ENCODE results near the gene SH3D21. TPM values are rescaled to one million over a fixed set of nuclear protein-coding genes. Genes with fewer than 3 reads are reported as not detected.

SH3D21 gene
- total RNA-seq, 1 donor from 2014 or later = 9.5 TPM

DNA sequence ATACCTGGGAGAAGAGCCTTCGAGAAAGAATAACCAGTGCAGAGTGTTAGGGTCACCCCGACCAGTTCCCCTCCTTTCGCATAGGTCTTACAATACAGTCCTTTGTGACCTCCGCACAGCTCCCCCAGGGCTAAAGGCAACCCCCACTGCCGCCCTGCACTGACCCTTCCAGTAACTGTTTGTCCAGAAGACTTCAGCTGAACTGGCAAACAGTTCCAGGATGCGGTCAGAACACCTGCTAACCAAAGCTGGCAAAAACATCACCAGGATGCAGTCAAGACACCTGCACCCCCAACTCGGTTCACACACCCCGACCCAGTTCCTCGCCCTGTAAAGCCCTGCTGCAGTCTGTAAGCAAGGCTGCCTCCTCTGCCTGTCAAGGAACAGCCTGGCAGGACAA is 23.6 kb downstream of the SH3D21 start:
- no peak for DNase-seq (ENCODE audit: low spot score)

DNA sequence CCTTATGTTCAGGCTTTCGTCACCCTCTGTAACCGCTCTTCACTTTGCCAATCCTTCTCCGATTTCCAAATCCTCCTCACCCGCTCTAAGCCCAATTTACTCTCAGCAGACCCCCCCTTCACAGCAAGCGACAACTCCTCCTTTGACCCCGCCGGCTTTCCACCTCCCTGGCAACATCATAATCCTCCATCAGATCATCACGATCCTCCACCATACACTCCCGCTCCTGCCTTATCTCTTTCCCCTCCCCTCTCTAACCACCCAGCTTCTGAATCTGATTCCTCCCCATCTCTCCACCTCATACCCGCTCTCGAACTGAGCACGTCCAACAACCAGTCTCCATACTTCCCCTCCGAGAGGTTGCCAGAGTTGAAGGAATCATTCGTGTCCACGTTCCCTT is 24.8 kb downstream of the SH3D21 start:
- DNase-seq (ENCODE audit: low spot score) = no peak

DNA sequence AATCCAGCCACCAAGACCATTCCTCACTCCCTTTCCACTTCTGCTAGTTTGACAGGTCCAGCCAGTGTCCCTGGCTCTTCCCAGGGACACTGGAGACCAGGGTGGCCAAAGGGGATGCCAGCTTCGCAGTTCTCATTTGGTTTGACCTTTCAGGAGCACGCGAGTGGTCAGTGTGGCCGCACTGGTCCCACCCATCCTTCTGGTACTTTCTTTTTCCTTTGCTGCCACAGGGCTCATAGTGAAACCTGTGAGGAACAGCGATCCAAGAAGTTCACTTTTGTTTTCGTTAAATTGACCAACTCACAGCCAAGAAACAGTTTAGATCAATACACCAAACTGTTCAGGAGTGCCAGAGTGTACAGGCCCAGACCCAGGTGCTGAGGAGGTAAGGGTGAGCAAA is 31.7 kb downstream of the SH3D21 start:
- no peak for DNase-seq (ENCODE audit: low spot score)

DNA sequence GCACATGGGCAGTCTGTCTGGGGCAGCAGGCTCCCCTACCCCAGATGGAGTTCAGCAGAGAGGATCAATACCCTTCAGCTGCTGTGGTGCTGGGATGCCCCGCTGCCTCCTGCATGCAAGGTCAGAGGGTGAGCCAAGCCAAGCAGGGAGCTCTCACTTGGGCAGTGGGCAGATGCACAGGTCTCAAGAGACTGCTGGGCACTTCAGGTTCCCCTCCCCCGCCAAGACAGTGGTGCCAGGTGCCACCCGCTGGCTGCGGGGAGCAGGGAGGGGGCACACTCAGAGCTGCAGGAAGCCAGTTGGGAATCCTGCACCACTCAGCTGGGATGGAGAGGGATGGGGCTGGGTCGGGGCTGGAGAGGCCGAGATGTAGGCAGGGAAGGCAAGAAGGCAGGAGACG is 33.0 kb downstream of the SH3D21 start:
- DNase-seq (ENCODE audit: low spot score) = no peak

DNA sequence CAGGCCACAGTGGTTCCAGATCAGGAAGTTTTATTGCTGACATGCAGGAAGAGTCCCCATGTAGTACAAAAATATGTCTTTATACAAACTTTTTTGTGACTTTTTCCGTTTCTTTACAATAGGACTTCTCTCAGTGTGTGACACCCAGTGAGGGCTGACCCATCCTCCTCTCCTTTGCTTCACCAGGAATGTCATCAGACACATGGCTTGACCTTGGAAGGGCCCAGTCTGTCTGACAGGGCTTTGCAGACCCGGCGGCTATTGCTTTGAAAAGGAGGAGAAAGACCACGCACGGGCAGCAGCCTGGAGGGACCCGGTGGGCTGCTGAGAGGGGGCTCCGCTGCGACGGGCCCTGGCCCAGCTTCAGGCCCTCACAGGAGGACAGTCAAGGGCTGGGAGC is 33.4 kb downstream of the SH3D21 start:
- DNase-seq (ENCODE audit: low spot score) = no peak

DNA sequence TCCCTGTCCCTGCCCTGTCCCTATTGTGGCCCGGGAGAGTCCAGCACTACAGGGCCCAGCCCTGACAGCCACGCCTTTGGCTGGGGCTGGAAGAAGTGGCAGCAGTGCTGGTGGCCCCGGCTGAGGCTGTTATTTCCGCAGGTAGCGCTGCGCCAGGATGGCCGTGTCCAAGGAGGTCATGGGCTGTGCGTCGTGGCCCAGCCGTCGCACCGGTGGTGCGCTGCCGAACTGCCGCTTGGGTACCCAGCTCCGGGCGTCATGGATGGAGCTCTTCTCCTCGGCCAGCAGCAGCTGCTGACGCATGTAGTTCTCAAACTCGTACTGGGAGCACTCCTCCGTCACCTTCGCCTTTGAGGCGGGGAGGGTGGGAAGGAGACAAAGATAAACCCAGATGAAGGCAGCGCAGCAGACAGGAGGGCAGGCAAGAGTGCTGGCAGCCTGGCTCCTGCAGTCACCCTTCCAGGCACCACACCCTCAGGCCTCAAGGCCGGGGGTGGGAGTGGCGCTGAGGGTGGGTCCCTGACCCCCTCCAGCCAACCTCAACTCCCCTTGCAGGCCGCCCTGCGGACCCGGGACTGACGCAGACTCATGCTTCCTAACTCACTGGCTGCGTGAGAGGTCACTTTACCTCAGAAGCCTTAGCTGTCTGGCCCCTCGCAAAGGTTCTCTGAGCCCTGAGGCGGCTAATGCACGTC is 35.6 kb downstream of the SH3D21 start:
- no peak for DNase-seq (ENCODE audit: low spot score)

DNA sequence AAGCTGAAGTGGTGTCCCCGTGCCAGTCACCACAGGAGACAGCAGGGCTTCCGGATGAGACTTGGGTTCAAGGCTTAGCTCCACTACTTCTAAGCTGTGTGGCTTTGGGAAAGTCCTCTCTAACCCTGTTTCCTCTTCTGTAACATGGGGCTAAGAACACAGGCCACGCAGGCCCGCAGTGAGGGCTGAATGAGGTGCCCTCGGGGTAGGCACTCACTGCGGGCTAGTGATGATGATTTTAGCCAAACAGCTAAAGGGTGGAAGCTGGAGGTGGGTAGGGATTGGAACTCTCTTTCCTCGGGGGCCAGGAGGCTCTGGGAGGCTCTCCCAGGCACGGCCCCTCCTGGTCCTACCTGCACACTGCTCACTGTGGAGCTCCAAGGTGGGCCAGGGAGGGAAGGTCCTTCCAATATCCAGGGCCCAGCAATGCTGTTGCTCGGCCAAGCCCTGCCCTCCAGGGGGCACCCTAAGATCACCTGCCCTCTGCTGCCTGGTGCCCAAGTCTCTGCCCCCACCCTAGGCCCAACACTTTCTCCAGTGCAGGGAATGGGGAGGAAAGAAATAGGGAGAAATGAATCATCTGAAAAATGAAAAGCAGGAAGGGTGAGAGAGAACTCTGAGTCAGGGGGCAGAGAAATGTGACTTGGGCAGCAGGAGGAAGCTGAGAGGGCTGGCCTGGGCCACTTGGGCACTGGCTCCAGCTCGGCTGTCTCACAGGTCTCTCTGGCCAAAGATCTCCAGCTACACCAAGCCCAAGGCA is 36.4 kb downstream of the SH3D21 start:
- no peak for DNase-seq (ENCODE audit: low spot score)

DNA sequence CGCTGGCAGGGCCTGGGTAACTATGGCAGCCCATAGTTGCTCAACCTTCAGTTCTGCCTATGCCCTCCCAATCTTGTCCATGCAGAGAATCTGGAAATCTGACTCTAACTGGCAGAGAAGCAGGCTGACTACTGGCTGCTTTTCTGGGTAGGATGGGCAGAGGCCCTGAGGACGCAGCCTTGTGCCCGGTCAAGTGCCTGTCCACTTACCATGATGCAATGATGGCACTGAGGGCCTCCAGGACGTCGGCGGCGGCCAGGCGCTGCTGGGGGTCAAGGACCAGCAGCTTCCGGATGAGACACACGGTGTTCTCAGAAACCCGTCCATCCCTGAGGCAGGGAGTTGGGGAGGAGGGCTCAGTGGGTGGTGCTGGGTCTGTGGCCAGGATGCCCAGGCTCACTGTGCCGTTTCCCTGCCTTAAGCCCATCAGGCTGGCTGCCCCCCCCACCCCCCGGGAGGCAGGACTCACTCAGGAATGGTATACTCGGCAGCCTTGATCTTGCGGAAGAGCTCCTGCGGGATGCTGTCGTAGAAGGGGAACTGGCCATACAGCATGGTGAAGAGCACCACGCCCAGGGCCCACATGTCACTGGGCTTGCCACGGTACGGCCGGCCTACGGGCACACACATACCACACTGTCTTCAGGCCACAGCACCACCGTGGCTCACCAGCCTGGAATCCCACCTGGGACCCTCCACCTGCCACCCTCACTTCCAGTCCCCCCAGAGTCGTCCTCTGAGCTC is 37.7 kb downstream of the SH3D21 start:
- DNase-seq (ENCODE audit: low spot score) = no peak

DNA sequence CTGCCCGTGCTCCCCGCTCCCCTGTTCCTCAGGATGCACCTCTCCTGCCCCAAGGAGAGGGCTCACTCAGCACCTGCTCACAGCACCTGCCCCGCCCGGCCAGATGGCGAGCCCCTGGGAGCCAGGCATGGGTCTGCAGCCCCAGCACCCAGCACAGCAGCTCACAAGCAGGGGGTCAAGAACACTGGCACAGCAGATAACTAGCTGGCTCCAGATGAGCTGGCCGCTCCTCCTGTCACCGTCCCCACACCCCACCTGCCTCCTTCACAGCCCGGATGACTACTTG is 38.2 kb downstream of the SH3D21 start:
- no peak for DNase-seq (ENCODE audit: low spot score)

DNA sequence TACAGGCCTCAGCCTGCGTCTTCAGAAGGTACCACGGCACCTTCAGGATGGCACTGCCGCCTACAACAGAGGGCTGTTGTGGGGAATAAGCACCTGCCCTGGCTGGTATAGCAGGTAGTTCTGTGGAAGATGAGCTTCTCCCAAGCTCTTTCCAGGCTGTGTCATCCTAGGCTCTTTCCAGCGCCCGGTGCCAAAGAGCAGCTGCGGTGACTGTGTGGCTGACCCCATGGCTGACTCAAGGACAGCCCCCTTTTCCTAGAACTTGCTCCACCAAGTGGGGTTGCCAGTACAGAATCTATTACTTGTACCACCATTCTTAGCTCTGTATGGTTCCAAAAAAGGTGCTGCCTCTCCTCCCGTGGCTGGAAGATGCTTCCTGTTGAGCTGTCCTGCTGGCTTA is 39.2 kb downstream of the SH3D21 start:
- no peak for DNase-seq (ENCODE audit: low spot score)

DNA sequence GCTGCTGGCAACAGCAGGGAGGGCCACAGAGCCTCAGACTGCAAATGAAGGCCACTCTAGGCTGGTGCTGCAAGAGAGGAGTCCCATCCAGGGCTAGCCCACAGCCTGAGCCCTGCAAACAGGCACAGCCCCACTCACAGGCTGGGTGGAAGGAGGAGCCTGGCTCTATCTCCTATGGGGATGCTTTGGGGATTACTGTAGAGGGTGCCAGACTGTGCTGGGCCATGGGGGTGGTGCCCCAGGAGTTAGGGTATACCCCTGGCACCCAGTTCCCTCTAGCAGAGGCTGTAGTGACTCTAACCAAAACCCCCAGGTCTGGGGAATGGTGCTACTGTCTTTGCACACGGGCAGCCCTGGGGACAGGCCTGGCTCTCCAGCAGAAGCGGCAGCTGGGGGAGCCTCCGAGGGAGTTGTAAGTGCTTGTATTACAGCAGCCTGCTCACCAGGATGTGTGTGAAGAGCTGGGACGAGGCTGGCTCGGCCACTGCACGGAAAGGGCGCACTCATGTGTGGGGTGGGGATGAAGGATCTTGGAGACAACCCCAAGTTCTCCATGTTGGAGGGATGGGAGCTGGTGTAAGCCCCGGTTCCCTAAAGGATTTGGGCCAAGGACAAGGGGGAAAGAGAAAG is 40.7 kb downstream of the SH3D21 start:
- DNase-seq (ENCODE audit: low spot score) = no peak

DNA sequence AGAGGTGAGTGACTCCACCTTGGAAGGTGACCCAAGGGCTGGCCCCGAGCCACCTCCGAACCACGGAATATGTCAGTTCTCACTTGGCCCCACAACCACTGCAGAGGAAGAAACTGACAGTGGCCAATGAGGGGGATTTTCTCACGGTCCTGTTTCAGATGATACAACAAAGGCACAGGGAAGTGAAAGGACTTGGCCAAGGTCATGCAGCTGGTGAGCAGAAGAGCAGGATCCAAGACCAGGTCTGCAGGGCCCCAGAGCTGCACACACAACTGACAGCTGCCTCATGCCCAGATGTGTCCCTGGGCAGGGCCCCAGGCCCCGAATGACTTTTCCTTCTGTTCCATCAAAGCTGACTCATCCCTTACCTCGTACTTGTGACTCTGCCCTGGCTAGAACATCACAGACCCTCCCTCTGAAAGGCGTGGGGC is 43.1 kb downstream of the SH3D21 start:
- DNase-seq (ENCODE audit: low spot score) = no peak

DNA sequence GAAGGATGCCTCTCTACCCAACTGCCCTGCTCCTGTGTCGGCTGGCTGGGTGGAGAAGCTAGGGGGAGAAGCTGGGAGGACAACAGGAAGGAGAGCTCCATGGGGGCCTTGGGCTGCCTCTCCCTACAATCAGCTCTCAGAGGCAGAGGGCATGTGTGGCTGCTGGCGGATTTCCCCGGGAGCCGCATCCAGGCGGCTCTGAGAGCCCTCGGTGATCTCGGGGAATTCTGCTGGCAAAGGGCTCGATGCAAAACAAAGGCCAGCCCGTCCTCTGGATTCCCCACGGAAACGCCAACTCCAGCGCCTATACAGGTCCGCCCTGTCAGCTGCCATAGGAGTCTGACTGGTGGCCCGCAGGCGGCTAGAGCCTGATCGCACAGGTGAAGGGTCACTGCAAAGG is 43.7 kb downstream of the SH3D21 start:
- no peak for DNase-seq (ENCODE audit: low spot score)

DNA sequence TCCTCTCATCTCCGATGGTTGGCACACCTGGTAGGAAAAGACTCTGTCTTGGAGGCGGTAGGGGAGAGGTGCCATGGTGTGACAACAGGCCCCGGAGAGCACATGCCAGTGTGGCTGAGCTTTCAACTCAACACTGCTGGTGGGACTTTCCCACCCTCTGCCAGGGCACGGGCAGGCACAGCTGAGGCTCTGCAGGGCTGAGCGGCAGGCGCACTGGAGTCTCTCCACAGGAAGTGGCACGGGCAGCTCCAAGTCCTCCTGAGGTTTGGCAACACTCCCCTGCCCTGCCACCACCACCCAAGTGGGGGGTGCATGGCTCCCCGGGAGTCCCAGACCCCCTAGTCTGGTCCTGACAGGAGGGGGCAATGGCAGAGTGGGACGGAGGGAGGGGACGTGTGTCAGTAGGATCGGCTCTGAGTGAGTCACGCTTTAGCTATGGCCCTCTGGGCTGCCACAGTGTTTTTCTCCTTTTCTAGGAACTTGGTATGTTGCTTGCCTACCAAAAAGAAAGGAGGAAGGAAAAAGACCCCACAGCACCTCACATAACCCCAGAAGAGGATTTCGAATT is 44.6 kb downstream of the SH3D21 start:
- no peak for DNase-seq (ENCODE audit: low spot score)

DNA sequence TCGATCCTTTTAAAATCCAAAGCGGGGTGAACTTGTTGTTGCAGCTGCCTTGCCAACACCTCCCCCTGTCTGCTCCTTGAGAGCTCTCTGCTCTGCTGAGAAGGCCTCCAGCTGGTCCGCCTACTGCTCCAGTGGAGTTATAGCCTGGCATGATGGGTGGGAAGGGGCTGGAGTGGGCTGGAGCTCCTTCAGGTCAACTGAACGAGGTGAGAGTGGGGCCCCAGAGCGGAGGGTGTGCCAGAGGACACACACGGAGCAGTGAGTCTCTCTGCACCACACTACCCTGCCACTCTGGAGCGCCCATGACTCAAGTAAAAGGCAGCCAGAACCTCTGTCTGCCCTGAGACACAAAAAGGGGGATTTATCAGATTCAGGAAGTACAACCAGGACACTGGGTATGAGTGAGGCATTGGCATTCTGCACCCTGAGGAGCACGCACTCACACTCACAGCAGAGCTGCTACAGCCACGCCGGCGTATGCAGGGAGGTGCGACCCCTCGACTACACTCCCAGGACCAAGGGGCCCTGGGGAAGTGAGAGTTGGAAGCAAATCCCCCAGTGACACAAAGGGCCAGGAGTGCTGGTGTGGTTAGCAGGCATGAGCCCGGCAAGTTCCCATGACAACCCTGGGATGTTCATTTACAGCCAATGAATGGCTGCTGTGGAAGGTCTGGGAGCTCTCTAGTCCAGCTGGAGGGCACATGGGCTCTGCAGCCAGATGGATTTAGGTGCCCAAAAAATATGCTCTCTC is 45.2 kb downstream of the SH3D21 start:
- no peak for DNase-seq (ENCODE audit: low spot score)

DNA sequence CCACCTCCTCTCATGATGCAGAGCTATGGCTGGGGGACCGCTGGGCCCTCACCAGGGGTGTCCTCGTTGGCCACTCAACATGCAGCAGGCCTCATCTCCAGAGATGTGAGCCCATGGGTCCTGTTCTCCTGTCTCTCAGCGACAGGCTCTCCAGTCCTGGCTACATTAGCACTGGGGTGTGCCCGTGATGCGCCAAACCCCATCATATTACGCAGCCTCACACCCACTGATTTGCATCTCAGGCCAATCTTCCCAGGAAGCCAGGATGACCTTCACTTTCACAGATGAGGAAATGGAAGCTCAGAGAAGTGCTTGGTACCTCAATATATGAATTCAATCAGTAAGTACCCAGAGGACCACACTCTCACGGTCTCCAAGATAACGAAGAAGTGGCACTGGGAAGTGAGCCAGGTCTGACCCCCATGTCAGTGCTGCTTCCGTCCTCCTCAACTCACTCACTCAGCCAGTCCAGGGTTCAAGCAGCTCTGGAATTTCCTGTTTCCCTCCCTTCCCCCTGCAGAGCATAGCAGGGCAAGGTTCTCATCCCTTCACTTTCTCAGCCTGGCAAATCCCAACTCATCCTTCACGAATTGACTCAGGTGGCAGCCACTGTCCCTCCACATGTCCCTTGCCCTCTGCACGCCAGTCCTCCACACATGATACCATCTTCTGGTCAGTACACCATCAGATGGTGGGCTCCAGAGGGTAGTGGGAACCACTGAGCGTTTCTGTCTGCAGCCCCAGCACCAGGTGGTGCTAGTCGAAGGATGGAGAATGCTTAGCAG is 46.1 kb downstream of the SH3D21 start:
- DNase-seq (ENCODE audit: low spot score) = no peak

DNA sequence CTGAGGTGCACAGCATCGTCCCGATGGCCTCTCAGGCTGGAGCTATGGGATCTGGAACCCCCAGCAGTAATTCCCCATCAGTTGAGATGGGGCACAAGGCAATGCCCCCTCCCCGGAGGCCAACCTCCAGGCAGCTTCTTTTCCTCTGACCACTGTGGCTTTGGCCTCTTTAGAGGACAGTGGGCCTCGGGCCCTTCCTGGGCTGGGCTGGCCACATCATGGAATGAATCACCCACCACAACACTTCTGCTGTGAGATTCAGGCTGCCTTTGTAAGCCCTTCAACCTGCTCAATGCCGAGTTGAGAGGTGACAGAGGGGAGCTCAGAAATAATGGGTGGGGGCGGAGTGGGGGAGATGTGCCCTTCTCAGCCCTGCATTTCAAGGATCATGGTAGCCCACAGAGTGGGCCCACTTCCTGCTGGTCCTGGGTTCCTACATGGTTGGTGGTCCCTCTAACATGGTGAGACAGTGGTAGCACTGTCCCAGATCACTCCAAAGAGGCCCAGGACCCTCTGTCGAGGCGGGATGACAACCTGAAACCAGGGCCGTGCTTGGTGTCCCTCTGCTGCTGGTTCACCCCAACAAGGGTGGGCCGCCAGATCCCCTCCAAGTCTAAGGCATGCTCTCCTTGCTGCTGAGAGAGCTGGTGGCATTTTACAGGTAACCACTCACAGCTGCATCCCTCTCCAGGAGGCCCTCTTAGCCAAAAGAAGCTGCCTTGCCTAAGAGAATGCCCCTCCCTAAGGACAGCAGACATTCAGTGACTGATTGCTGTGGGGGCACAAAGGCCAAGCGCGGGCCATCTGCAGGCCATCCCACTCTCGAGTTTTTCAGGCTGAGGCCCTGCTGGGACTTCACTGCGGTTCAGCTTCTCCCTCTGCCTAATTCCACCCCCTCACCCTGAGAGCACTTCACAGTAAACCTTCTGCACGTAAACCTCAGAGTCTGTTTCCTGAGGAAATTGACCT is 47.0 kb downstream of the SH3D21 start:
- DNase-seq (ENCODE audit: low spot score) = no peak

DNA sequence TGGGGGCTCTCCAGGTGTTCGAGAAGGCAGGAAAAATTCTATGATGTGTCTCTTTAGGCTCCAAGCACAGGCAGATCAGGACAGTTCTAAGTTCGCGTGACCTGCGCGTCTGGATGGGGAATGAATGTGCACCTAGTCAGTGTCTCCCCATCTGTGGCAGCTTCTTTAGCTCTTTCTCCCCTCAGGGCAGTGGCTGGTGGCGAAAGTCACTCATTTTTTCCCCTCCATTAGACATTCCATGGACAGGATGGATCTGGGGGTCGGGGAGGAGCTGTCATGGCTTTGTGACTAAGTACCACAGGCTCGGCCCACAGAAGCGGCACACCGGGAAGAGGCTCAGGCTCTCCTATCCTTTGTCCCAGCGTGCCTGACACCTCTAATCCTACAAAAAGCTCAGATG is 48.3 kb downstream of the SH3D21 start:
- DNase-seq (ENCODE audit: low spot score) = no peak

DNA sequence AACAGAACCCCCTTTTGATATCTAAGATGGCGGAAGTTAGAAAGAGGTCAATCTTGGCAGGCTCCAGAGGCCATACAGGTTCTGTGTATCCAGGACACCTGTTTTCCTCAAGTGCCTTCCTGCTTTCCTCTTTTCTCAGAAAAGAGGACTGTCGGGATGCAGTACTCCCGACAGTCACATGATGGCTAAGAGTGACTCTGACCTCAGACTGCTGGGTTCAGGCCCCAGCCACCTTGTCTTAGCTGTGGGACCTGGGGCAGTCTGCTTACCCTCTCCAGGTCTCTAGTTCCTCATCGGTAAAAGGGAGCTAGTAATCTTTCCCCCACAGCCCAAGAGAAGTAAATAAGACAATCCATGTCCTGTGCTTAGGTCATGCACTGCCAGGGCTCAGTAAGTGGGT is 49.6 kb downstream of the SH3D21 start:
- no peak for DNase-seq (ENCODE audit: low spot score)

Measured in ureter (tissue), 1 donor.